ENCODE measurements around the gene GPR132.

GPR132 gene

DNA sequence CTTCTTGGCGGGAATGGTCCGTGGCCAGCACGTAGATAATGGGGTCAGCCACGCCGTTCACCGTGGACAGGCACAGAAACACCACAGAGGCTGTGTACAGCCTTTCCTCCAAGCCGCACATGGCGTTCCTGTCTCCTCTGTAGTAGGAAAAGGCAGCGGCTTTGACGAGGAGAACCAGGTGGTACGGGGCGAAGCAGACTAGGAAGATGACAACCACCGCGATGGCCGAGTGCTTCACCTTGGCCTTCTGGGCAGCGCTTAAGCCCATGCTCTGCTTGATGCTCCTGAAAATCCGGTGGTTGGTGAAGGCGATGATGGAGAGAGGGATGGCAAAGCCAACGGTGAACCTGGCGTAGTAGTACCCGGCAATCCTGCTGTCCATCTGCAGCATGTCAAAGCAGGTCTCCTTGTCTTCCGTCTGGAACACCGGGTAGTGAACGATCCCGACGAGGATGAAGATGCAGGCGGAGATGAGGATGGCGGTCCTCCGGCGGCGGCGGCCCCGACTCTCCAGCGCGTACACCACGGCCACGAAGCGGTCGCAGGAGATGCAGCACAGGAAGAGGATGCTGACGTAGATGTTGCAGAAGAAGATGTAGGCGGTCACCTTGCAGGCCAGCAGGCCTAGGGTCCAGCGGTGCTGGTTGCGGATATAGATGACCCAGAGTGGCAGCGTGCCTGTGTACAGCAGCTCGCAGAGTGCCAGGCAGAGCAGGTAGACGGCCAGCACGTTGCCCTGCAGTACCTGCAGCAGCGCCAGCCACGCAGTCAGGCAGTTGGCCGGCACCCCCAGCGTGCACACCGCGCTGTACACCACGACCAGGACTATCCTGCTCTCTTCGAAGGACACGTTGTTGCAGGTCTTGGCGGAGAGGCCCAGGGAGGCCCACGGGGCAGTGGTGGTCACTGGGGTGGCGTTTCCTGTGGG, 13.8 kb downstream of the GPR132 start:
- H3K79me1 ChIP-seq (replicated peaks; ENCODE audit: low read length, poor library complexity, severe bottlenecking) = no peaks in the 10 kb centered on the region
- H2BK120ac ChIP-seq (ENCODE audit: low read depth, low read length) = no peak overlapping the region
- no peak overlapping the region for H4K91ac ChIP-seq (ENCODE audit: low read length)
- H3K36me3 ChIP-seq (ENCODE audit: control insufficient read depth in 1 of 2, insufficient read depth in 2 of 2, low read depth in 1 of 2, low read length in 2 of 2) = peaks cover 0 to 4% of the 10 kb centered on the region in 2 experiments
- H3K4ac ChIP-seq (ENCODE audit: low read depth in 1 of 2, low read length in 2 of 2) = no peak overlapping the region
- H2BK15ac ChIP-seq (ENCODE audit: low read depth, poor library complexity, severe bottlenecking) = no peak overlapping the region
- no peak overlapping the region for H2AFZ ChIP-seq (ENCODE audit: low read depth, low read length)
- H3K9ac ChIP-seq (ENCODE audit: low read length) = no peak overlapping the region
- DNase-seq = no peak
- H3K9me3 ChIP-seq (ENCODE audit: control insufficient read depth, low read length) = no peaks in the 10 kb centered on the region
- H3K4me3 ChIP-seq (ENCODE audit: insufficient read depth in 1 of 2, low read depth in 1 of 2, low read length in 2 of 2) = no peak overlapping the region
- H3K4me2 ChIP-seq (ENCODE audit: low read length, poor library complexity, severe bottlenecking) = no peak overlapping the region
- H3K27me3 ChIP-seq (ENCODE audit: control insufficient read depth in 1 of 2, insufficient read depth in 1 of 2, low read length in 2 of 2) = peaks cover 10 to 25% of the 10 kb centered on the region in 2 experiments
- H3K14ac ChIP-seq (ENCODE audit: low read length in 2 of 2) = no peak overlapping the region
- H3K18ac ChIP-seq (ENCODE audit: low read depth in 1 of 2, low read length in 2 of 2) = no peak overlapping the region
- no peak overlapping the region for H2AK5ac ChIP-seq (ENCODE audit: low read length, severe bottlenecking)
- no peak overlapping the region for H2BK12ac ChIP-seq (ENCODE audit: low read length in 2 of 2)
- peaks cover 18% of the 10 kb centered on the region for H3K4me1 ChIP-seq (ENCODE audit: control insufficient read depth, insufficient read depth, low read depth, low read length)
- no peak overlapping the region for H4K8ac ChIP-seq (ENCODE audit: low read length)
- no peak overlapping the region for H3K23ac ChIP-seq (ENCODE audit: low read length in 2 of 2)
- no peak overlapping the region for H3K27ac ChIP-seq (ENCODE audit: low read length, poor library complexity, severe bottlenecking)
- 93% methylated on average over 59 of the region's 59 CpGs for WGBS
- no peak overlapping the region for H2BK5ac ChIP-seq (ENCODE audit: low read depth, low read length, poor library complexity, severe bottlenecking)

GRCh38 chr14:105050551-105050897, 14.7 kb downstream of the GPR132 start:
- Histone ChIP-seq H3K79me1 (replicated peaks; ENCODE audit: low read length, poor library complexity, severe bottlenecking) (no peaks in the 10 kb centered on the region), H3K4ac (ENCODE audit: low read depth in 1 of 2, low read length in 2 of 2) (no peak overlapping the region), H3K14ac (ENCODE audit: low read length in 2 of 2) (peak overlapping the region in 1 of 2 experiments; percentile 12), H3K9ac (ENCODE audit: low read length) (no peak overlapping the region), H3K27ac (ENCODE audit: low read length, poor library complexity, severe bottlenecking) (no peak overlapping the region), H3K36me3 (ENCODE audit: control insufficient read depth in 1 of 2, insufficient read depth in 2 of 2, low read depth in 1 of 2, low read length in 2 of 2) (peaks cover 0 to 4% of the 10 kb centered on the region in 2 experiments), H4K91ac (ENCODE audit: low read length) (no peak overlapping the region), H3K23ac (ENCODE audit: low read length in 2 of 2) (no peak overlapping the region), H2BK12ac (ENCODE audit: low read length in 2 of 2) (no peak overlapping the region), H2AK5ac (ENCODE audit: low read length, severe bottlenecking) (no peak overlapping the region), H3K4me1 (ENCODE audit: control insufficient read depth, insufficient read depth, low read depth, low read length) (peaks cover 21% of the 10 kb centered on the region), H3K18ac (ENCODE audit: low read depth in 1 of 2, low read length in 2 of 2) (no peak overlapping the region), H2AFZ (ENCODE audit: low read depth, low read length) (no peak overlapping the region), H4K8ac (ENCODE audit: low read length) (no peak overlapping the region), H3K4me2 (ENCODE audit: low read length, poor library complexity, severe bottlenecking) (no peak overlapping the region), H2BK120ac (ENCODE audit: low read depth, low read length) (no peak overlapping the region), H3K4me3 (ENCODE audit: insufficient read depth in 1 of 2, low read depth in 1 of 2, low read length in 2 of 2) (no peak overlapping the region), H3K27me3 (ENCODE audit: control insufficient read depth in 1 of 2, insufficient read depth in 1 of 2, low read length in 2 of 2) (peaks cover 3 to 16% of the 10 kb centered on the region in 2 experiments), H2BK5ac (ENCODE audit: low read depth, low read length, poor library complexity, severe bottlenecking) (no peak overlapping the region), H3K9me3 (ENCODE audit: control insufficient read depth, low read length) (no peaks in the 10 kb centered on the region), H2BK15ac (ENCODE audit: low read depth, poor library complexity, severe bottlenecking) (no peak overlapping the region)
- WGBS = 84% methylated on average over 10 of the region's 10 CpGs
- DNase-seq = peak; percentile 30

DNA sequence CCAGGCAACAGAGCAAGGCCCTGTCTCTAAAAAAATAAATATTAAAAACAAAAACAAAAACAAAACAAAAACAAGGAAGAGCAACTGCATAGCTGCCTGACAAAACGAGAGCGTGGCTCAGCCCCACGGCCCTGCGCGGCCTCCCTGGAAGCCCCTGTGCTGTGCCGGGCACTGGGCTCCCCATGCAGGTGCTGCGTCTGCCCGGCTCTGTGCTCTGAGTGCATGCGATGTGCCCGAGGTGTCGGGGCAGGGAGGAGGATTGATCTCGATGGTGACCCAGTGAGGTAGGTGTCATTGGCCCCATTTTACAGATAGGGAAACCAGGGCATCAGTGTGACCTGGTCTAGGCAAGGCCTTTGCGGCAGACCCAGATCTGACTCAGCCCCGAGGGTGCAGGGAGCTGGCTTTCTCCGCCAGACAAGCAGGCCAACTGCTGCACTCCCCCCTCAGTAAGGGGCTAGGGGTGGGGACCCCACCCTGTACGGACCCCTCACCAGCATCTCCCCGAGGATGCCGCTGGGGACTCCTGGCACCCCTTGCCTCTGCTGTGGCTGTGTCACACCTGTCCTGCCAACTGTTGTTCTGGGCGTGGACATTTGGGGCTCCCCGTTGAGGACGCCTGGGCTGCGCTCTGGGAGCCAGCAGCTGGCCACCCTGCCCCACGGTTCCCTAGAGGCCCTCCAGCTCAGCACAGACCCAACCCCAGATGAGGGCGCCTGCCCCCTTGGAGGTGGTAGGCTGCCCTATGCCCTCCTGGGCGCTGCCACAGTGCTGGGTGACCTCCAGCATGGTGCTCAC, 15.3 kb downstream of the GPR132 start:
- H2BK120ac ChIP-seq (ENCODE audit: low read depth, low read length) = no peak overlapping the region
- H3K18ac ChIP-seq (ENCODE audit: low read depth in 1 of 2, low read length in 2 of 2) = no peak overlapping the region
- no peak overlapping the region for H3K9ac ChIP-seq (ENCODE audit: low read length)
- no peaks in the 10 kb centered on the region for H3K9me3 ChIP-seq (ENCODE audit: control insufficient read depth, low read length)
- H3K14ac ChIP-seq (ENCODE audit: low read length in 2 of 2) = peak overlapping the region in 1 of 2 experiments; percentile 67
- no peak overlapping the region for H2BK12ac ChIP-seq (ENCODE audit: low read length in 2 of 2)
- no peak overlapping the region for H3K4me3 ChIP-seq (ENCODE audit: insufficient read depth in 1 of 2, low read depth in 1 of 2, low read length in 2 of 2)
- H2AK5ac ChIP-seq (ENCODE audit: low read length, severe bottlenecking) = no peak overlapping the region
- DNase-seq = no peak
- no peak overlapping the region for H2BK5ac ChIP-seq (ENCODE audit: low read depth, low read length, poor library complexity, severe bottlenecking)
- H3K4ac ChIP-seq (ENCODE audit: low read depth in 1 of 2, low read length in 2 of 2) = no peak overlapping the region
- no peak overlapping the region for H2BK15ac ChIP-seq (ENCODE audit: low read depth, poor library complexity, severe bottlenecking)
- 83% methylated on average over 25 of the region's 25 CpGs for WGBS
- peaks cover 0 to 4% of the 10 kb centered on the region in 2 experiments for H3K36me3 ChIP-seq (ENCODE audit: control insufficient read depth in 1 of 2, insufficient read depth in 2 of 2, low read depth in 1 of 2, low read length in 2 of 2)
- no peak overlapping the region for H2AFZ ChIP-seq (ENCODE audit: low read depth, low read length)
- no peak overlapping the region for H3K4me2 ChIP-seq (ENCODE audit: low read length, poor library complexity, severe bottlenecking)
- H4K8ac ChIP-seq (ENCODE audit: low read length) = peak overlapping the region; percentile 22
- peaks cover 0 to 11% of the 10 kb centered on the region in 2 experiments for H3K27me3 ChIP-seq (ENCODE audit: control insufficient read depth in 1 of 2, insufficient read depth in 1 of 2, low read length in 2 of 2)
- no peak overlapping the region for H3K27ac ChIP-seq (ENCODE audit: low read length, poor library complexity, severe bottlenecking)
- no peak overlapping the region for H3K23ac ChIP-seq (ENCODE audit: low read length in 2 of 2)
- no peak overlapping the region for H4K91ac ChIP-seq (ENCODE audit: low read length)
- H3K4me1 ChIP-seq (ENCODE audit: control insufficient read depth, insufficient read depth, low read depth, low read length) = peaks cover 21% of the 10 kb centered on the region
- no peaks in the 10 kb centered on the region for H3K79me1 ChIP-seq (replicated peaks; ENCODE audit: low read length, poor library complexity, severe bottlenecking)
